SH-SY5Y (cell line): ENCODE data around the gene TXK.

Experiments used
- GATA2 ChIP-seq: IDR thresholded peaks from 2 replicates; pipeline ENCODE4 v1.6.1; 2011; ENCODE audit warnings: mild to moderate bottlenecking, low read depth, low read length
- GATA3 ChIP-seq: IDR thresholded peaks from 2 replicates; pipeline ENCODE4 v1.6.1; 2011; ENCODE audit warnings: low read depth, mild to moderate bottlenecking, low read length, moderate library complexity

DNA sequence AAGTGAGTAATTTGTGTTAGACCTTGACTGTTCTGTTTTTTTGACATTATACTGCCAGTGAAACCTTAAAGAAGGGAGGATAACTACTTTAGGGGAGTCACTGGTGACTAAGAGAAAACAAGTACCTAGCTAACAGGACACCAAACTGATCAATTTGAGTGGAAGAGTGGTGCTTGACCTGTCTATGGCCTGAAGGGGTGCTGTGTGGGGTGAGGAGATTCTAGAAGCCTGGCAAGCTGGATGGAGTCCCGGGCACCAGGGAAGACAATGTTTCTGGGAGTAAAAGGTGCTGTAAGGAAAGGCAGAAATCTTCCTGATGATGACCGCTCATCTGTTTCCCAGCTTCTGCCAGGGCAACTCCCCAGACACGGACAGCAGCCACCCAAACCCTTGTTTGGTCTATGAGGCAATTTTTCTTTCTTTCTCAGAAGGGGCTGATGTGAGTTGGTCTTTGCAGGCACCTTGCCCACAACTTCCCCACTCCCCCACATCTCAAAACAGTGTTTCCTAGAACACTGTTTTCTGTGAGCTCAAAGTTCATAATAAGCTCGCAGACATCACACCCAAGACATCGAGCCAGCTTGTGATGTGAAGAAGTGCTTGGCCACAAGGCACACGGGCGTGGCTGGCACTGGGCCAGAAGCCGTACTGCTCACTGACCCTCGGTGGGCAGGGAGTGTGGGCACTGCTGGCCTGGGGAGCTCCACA lies 4.6 kb downstream of the TXK start:
- TF ChIP-seq GATA2, result no peak
- TF ChIP-seq GATA3, result no peak
